Nephron (organoid): ENCODE results near the gene PKNOX2.

Experiments used
- H3K27ac Mint-ChIP-seq, 3 experiments: 2 replicates each; pipeline ENCODE4 v1.8.0; 2020; ENCODE audit warnings: mixed read lengths in 3 of 3, mild to moderate bottlenecking in 2 of 3, moderate library complexity in 1 of 3
- H3K27me3 Mint-ChIP-seq: 2 replicates; pipeline ENCODE4 v1.8.0; 2021; ENCODE audit warnings: low read depth, mild to moderate bottlenecking, moderate library complexity, mixed read lengths
- H3K36me3 Mint-ChIP-seq: 2 replicates; pipeline ENCODE4 v1.8.0; 2020; ENCODE audit warnings: low read depth, mixed read lengths
- H3K4me1 Mint-ChIP-seq: 2 replicates; pipeline ENCODE4 v1.8.0; 2020; ENCODE audit warnings: mixed read lengths
- H3K4me3 Mint-ChIP-seq, 3 experiments: 2 replicates each; pipeline ENCODE4 v1.8.0; 2020; ENCODE audit warnings: mild to moderate bottlenecking in 3 of 3, mixed read lengths in 3 of 3, moderate library complexity in 2 of 3
- H3K9me3 Mint-ChIP-seq: 2 replicates; pipeline ENCODE4 v1.8.0; 2020; ENCODE audit warnings: mixed read lengths
- TF ChIP-seq, protein P1 (sequence below), 3 experiments: fragments of 200-600 bp; sonication (generic); IDR thresholded peaks; one replicate each; pipeline ENCODE4 v1.5.0; 2021; ENCODE audit warnings: antibody characterized with exemption in 3 of 3; ENCODE audit not compliant: unreplicated experiment in 3 of 3

Gene PKNOX2

DNA sequence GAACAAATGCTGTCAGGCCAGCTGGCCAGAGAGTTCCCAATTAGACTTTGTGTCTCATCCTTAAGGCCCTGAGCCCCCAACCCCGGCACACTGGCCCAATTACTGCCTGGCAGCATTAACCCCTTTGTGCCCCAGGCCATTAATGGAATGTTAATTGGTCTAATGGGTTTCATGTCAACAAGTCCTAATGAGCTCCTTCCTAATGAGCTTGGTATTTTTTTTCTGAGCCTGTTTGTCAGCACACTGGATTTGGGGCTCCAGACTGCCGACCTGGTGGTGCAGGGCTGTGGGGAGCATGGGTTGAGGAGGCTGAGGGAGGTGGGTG, 182.7 kb downstream of the PKNOX2 start:
- Mint-ChIP-seq H3K4me3 (no peak overlapping the region), H3K4me1 (peaks cover 83% of the 10 kb centered on the region), H3K36me3 (peaks cover 7% of the 10 kb centered on the region), H3K27ac (peak overlapping the region in 2 of 3 experiments; percentile 30 to 87), H3K27me3 (peaks cover 4% of the 10 kb centered on the region), H3K9me3 (no peaks in the 10 kb centered on the region)
- TF ChIP-seq, protein P1, sequence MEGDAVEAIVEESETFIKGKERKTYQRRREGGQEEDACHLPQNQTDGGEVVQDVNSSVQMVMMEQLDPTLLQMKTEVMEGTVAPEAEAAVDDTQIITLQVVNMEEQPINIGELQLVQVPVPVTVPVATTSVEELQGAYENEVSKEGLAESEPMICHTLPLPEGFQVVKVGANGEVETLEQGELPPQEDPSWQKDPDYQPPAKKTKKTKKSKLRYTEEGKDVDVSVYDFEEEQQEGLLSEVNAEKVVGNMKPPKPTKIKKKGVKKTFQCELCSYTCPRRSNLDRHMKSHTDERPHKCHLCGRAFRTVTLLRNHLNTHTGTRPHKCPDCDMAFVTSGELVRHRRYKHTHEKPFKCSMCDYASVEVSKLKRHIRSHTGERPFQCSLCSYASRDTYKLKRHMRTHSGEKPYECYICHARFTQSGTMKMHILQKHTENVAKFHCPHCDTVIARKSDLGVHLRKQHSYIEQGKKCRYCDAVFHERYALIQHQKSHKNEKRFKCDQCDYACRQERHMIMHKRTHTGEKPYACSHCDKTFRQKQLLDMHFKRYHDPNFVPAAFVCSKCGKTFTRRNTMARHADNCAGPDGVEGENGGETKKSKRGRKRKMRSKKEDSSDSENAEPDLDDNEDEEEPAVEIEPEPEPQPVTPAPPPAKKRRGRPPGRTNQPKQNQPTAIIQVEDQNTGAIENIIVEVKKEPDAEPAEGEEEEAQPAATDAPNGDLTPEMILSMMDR (IDR thresholded peaks at IDR 0.05; ENCODE audit: unreplicated experiment in 3 of 3), result no peak

DNA sequence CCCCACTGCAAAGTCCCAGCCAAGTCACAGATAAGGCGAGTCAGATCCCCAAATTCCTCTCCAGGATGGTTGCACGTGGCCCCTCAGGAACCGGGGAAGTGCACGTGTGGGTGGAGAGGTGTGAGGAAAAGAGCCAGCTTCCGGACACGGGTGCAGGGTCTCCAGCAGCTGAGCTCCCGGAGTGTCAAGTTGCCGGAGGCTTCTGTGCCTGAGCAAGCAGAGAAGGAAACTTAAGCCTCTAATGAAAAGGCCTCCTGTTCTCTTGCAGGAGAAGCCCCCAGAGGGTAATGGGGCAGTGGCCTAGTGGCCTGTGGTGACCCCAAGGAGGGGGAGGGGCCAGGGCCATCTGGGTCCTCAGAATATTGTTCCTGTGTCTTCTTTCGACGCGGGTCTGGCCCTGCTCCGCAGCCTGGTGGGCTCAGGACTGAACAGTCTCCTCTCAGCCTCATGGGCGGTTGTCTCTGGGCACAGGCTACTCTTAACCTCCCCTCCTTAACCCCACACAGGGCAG, 183.6 kb downstream of the PKNOX2 start:
- peak overlapping the region in 2 of 3 experiments; percentile 27 to 32 for H3K4me3 Mint-ChIP-seq
- TF ChIP-seq, protein P1 (IDR thresholded peaks at IDR 0.05; ENCODE audit: unreplicated experiment in 3 of 3), result no peak
- H3K9me3 Mint-ChIP-seq, result no peaks in the 10 kb centered on the region
- peaks cover 74% of the 10 kb centered on the region for H3K4me1 Mint-ChIP-seq
- H3K27ac Mint-ChIP-seq, result peak overlapping the region; percentile 81 to 91 (median 82)
- H3K36me3 Mint-ChIP-seq, result peaks cover 15% of the 10 kb centered on the region
- peaks cover 4% of the 10 kb centered on the region for H3K27me3 Mint-ChIP-seq

DNA sequence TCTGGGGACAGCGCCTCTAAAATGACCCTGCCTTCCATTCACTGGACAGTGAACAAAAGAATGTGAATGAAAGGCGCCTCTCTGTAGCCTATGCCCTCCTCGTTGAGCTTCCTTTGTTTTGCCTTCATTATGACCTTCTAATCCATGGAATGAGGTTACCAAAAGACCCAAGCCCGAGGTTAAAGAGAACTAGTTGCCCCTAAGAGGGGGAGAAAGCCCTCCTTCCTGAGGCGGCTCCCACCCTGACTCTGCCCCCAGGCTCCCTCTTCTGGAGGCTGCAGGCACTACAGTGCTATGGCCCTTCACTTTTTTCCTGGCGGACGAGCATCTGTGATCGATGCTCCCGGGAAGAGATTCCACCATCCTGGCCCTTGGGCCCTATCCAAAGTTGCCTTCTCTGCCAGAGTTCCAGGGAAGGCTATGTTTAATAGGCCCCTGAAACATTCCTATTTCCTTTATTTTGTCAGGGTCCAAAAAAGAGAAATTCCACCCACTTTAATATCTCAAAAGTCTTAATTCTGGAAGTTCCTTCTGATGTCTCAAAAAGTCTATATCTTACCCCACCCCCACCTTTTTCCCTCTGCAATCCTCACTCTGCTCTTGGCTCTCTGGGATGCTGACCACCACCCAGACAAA, 184.2 kb downstream of the PKNOX2 start:
- Mint-ChIP-seq H3K36me3 (peaks cover 15% of the 10 kb centered on the region), H3K4me1 (peaks cover 68% of the 10 kb centered on the region), H3K9me3 (no peaks in the 10 kb centered on the region), H3K27ac (peak overlapping the region; percentile 81 to 91 (median 82)), H3K27me3 (peaks cover 4% of the 10 kb centered on the region), H3K4me3 (peak overlapping the region in 2 of 3 experiments; percentile 27 to 32)
- TF ChIP-seq, protein P1 (IDR thresholded peaks at IDR 0.05; ENCODE audit: unreplicated experiment in 3 of 3), result peak; percentile 96 to 98 (median 97)

DNA sequence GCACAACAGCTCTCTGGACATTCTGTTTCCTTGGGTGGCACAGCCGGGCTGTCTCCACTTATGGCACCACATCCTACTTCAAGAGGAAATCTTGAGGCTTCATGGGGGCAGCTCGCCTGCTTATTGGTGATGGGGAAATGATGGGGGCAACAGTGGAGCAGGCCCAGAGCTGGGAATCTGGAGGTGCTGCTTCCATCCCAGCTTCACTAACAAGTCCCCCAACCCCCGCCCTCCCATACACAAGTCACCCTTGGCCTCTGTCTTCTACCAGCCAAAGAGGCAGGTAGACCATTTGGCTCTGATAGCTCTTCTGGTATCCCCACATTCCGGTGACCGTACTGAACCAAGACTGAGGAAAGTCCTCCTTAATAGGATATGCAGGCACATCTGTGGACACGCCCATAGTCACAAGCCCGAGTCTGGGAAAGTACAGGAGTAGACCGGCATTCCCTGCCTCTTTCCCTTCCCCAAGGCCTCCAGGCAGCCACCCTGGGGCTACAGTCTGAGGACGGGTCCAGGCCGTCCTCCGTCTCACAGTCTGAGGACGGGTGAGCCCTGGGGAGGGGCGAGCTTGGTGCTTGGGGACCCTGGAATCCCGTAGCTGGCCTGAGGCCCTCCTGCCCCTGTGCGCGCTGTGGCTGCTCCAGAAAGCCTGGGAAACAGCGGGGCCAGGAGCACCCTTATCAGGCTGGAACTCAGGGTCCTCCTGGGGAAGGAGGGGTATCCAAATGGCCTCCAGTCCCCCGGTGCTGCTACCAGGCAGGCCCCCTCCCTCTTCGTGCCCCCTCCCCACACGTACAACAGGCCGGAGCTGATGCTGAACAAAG, 185.9 kb downstream of the PKNOX2 start:
- Mint-ChIP-seq H3K4me3 (no peak overlapping the region), H3K27me3 (peaks cover 8% of the 10 kb centered on the region), H3K4me1 (peaks cover 55% of the 10 kb centered on the region), H3K9me3 (no peaks in the 10 kb centered on the region), H3K36me3 (peaks cover 24% of the 10 kb centered on the region), H3K27ac (peak overlapping the region in 1 of 3 experiments; percentile 81)
- TF ChIP-seq, protein P1 (IDR thresholded peaks at IDR 0.05; ENCODE audit: unreplicated experiment in 3 of 3), result no peak

DNA sequence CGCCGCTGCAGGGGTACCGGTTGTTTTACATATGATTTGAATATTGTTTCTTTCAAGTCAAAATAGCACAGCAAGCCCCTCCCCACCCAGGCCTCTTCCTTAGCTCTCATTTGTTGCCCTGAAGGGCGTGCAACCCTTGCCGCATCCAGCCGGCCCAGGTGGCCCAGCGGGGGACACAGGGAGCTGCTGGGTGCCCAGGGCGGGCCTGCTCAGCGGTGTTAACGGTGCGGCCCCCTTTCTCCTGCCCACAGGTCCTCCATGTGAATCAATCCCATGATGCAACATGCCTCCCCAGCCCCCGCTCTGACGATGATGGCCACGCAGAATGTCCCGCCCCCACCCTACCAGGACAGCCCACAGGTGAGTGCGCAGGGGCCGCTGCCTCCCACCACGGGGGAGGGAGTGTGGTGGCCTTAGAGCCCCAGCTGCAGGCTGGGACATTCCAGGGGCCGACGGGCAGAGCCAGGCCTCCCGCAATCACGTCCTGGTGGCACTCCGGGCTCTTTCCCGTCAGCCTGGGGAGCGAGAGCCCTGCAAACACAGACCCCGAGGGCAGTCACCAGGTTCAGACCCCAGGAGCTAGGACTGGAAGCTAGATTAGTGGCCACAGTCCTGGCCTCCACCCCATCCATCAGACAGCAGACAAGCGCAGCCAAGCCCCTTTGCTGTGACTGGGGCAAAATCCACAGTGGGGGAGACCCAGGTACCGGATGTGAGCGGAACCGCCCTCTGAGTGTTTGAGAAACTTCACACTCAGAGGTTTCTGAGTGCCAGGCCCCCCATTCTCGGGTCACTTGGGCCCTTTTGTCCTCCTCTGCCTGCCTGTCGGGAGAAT, 186.7 kb downstream of the PKNOX2 start:
- TF ChIP-seq, protein P1 (IDR thresholded peaks at IDR 0.05; ENCODE audit: unreplicated experiment in 3 of 3), result no peak
- Mint-ChIP-seq H3K27me3 (peaks cover 8% of the 10 kb centered on the region), H3K27ac (peak overlapping the region in 1 of 3 experiments; percentile 77), H3K36me3 (peaks cover 31% of the 10 kb centered on the region), H3K4me3 (no peak overlapping the region), H3K9me3 (no peaks in the 10 kb centered on the region), H3K4me1 (peaks cover 55% of the 10 kb centered on the region)
